GM21529 (cell line): Measurements from ENCODE around the gene CDK19.
"Not testable (repeated sequence)": the region's sequence is repeated elsewhere in the genome, so short reads cannot be mapped to it uniquely, and the experiment has no call there.

Experiments
- ATAC-seq: cut with Tn5 transposase; IDR thresholded peaks from one replicate; pipeline ENCODE4 v1.9.1; 2021; ENCODE audit not compliant: unreplicated experiment

CDK19 gene

DNA sequence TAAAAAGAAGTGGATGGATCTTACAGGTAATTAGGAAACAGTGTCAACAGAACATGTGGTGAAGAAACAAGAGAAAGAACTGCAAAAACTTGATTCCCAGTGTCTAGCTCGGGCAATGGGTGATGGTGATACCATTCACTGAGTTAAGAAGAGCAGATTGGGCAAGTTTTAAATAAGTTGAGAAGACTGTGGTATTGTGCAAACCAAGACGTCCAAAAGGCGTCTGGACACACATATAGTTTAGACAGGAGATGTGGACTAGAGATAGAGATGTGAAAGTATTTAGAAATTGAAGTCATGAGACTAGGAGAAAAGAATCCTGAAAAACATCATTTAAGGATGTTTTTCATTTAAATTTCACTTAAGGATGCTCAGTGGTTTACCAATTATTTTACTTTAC is 53.9 kb downstream of the CDK19 start:
- no peak for ATAC-seq

- ATAC-seq: no peak
Measured at GRCh38 chr6:110760589-110760988, 54.7 kb downstream of the CDK19 start.

DNA sequence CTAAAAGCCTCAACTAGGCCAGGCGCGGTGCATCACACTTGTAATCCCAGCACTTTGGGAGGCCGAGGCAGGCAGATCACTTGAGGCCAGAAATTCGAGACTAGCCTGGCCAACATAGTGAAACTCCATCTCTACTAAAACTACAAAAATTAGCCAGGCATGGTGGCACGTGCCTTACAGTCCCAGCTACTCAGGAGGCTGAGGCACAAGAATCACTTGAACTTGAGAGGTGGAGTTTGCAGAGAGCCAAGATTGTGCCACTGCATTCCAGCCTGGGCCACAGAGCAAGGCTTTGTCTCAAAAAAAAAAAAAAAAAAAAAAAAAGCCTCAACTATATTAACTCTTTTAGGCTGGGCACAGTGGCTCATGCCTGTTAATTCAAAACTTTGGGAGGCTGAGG is 55.2 kb downstream of the CDK19 start:
- ATAC-seq: not testable (repeated sequence)

DNA sequence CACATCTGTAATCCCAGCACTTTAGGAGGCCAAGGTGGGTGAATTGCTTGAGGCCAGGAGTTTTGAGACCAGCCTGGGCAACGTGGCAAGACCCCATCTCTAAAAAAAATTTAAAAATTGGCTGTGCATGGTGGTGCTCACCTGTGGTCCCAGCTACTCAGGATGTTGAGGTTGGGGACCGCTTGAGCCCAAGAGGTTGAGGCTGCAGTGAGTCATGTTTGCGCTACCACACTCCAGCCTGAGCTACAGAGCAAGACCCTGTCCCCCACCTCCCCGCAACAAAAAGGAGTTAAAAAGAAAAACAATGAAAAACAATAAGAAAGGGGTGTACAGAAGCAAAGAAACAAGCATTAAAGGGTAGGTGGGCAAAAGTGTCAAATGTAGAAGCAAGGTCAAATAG is 57.3 kb downstream of the CDK19 start:
- ATAC-seq: no peak

DNA sequence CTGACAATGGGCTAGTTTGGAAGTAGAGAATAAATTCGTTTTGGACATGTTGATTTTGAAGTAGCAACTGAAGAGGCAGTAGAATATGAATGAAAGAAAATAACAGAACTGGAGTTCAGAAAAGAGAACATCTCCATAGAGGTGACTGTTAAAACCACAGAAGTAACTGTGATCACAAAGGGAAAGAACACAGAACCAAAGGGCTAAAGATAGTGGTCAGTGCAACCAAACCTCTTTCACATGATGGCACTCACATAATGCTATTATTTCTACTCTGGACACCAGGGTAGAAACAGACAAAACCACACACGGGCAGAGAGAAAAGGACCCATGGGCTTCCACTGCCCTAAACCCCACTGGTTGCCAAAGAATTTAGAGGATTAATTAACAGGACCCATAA is 58.5 kb downstream of the CDK19 start:
- peak; percentile 68 for ATAC-seq

- ATAC-seq: no peak
Measured at GRCh38 chr6:110755411-110755834, 59.8 kb downstream of the CDK19 start.

GRCh38 chr6:110753936-110754668 is 61.2 kb downstream of the CDK19 start:
- ATAC-seq: not testable (repeated sequence)

GRCh38 chr6:110748453-110748852 is 66.8 kb downstream of the CDK19 start:
- ATAC-seq: no peak

GRCh38 chr6:110746680-110747079 is 68.6 kb downstream of the CDK19 start:
- ATAC-seq: no peak

DNA sequence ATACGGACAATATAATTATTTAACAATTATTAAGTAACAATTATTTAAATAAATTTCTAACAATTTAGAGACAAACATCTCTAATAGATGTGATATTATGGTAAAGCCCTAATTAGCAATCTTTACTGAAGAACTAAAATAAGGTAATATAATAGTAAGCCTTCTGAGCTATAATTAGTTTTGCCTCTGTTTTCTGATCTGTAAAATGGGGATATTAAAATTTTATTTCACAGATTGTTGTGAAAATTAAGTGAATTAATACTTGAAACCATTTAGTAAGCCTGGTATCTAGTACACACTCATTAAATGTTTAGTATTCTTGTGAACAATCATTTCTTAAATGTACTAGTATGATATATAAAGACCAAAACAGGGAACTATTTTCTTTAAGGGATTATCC is 70.3 kb downstream of the CDK19 start:
- ATAC-seq: no peak

DNA sequence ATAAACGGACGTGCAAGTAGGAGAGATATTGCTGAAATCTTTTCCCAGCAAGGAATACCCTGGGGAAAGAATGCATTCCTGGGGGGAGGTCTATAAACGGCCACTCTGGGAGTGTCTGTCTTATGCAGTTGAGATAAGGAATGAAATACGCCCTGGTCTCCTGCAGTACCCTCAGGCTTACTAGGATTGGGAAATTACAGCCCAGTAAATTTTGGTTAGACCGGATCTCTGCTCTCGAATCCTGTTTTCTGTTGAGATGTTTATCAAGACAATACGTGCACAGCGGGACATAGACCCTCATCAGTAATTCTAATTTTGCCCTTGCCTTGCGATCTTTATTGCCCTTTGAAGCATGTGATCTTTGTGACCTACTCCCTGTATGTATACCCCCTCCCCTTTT is 72.7 kb downstream of the CDK19 start:
- ATAC-seq: not testable (repeated sequence)

- ATAC-seq: no peak
Measured at GRCh38 chr6:110741517-110741916, 73.8 kb downstream of the CDK19 start.

- peak; percentile 68 for ATAC-seq
Measured at GRCh38 chr6:110738899-110739365, 76.3 kb downstream of the CDK19 start.

GRCh38 chr6:110735666-110736065 is 79.6 kb downstream of the CDK19 start:
- ATAC-seq: no peak

DNA sequence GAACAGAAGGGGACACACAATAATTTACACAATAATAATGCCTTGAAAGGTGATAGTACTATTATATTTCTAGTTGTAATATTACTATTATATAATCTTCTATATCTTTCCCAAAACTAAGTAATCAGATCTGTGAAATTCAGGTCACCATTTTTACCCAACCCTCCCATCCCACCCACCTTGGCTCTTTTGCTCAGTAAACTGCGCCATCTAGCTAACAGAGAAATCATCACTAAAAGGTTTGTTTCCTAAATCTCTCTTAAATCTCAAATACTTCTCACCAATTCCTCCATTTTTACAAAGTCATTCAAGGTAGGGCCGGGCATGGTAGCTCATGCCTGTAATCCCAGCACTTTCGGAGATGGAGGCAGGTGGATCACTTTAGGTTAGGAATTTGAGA is 83.4 kb downstream of the CDK19 start:
- no peak for ATAC-seq

DNA sequence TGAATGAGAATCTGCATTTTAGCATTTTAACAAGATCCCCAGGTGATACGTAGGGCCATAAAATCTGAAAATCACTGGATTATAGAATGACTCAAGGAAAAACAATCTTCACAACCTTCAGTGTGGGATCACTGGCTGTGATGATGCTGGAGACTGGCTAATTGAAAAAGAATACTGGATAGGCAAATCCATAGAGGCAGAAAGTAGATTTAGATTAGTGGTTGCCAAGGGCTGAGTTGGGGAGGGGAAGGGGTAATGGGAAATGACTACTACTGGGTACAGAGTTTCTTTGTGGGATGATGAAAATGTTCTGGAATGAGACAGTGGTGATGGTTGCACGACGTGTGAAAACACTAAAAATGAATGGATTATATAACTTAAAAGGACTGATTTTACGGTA is 84.1 kb downstream of the CDK19 start:
- no peak for ATAC-seq

DNA sequence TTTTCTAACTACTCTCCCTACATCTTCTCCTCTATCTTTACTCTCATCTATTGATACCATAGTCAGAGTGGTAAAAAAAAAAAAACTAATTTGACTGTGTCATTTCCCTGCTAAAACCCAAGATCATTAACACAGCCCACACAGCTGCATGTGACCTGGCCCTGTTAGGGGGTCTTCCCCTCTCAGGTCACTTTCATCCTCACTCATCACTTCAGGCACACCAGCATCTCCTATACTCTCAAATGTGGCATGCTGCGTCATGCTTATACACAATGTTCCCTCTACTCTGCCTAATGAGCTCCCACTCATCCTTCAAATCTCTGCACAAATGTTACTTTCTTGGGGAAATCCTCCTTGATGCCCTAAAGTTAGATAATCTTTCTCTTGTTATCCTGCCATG is 86.8 kb downstream of the CDK19 start:
- peak; percentile 83 for ATAC-seq

GRCh38 chr6:110723017-110723416 is 92.3 kb downstream of the CDK19 start:
- ATAC-seq: no peak

DNA sequence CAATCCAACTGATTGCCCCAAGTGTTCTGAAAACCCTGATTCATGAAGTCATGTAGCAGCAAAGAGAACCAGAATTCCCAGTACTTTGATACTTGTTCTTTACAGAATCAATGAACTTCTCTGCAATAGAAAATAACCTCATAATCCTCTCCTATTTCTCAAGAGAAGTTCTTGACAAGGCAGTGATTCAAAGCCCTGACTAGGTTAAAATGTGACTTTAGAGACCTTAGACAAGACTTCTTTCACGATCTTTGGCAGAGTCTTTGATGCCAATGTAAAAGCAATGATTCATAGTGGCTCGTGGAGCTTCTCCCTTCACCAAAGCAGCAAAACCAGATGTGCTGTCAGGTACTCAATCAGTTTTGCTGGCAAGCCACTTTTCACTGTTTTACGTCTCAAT is 95.2 kb downstream of the CDK19 start:
- ATAC-seq: no peak

GRCh38 chr6:110719601-110720000 is 95.7 kb downstream of the CDK19 start:
- ATAC-seq: not testable (repeated sequence)

DNA sequence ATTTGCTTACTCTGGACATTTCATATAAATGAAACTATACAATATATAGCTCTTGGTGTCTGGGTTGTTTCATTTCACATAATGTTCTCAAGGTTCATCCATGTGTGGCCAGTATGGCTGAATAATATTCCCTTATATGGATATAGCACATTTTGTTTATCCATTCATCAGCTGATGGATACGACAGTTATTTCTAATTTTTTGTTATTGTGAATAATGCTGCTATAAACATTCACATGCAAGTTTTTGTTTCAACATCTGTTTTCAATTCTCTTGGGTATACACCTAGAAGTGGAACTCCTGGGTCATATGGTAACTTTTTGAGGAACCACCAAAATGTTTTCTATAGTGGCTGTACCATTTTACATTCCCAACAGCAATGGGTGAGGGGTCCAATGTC is 101.1 kb downstream of the CDK19 start:
- no peak for ATAC-seq

DNA sequence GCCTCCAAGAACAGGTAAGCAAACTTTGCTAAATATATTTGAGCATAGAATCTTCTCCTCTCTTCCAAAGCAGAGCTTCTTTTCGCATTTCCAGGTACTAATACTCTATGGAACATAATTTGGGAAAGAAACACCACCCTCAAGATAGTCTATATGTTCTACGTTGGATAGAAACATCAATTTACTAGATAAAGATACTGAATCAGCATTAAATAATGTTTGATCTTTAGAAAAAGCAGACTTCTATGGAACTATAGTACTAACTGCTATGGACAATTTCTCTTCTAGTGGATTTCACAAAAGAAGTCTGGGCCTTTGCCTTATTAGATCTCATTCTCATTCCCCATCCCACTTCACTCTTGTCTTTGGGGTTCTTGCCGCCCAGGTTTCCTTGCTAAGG is 103.0 kb downstream of the CDK19 start:
- ATAC-seq: no peak

DNA sequence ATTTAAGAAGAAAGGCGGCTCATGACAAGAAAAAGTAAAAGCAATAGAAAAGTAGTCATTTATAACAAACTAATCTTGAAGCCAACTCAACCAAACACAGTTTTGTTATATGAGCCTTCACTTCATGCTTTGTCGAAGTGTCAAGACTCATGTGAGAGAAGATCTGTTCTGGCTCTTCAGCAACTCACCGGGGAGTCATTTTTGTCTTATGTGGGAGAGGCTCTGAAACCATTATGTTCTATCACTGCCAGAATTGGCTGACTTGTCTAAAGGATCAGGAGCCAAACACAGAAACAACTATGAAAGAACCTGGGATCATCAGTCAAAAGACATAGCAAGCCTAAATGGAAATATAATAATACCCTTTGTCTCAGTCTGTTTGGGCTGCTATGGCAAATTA is 105.2 kb downstream of the CDK19 start:
- no peak for ATAC-seq
